Suprapubic skin (tissue), 4 donors: ENCODE measurements around the gene LIN37. TPM values are rescaled to one million over a fixed set of nuclear protein-coding genes. Genes with fewer than 3 reads are reported as not detected.

ENCODE experiments used
- DNase-seq, 2 donors: peaks; one replicate each; pipeline ENCODE4 v3.0.0-alpha.2; 2019; ENCODE audit warnings: low spot score in 2 of 2
- H3K27ac ChIP-seq: fragments of 200-600 bp; sonication (generic); one replicate; pipeline ENCODE4 v1.5.1; 2019
- H3K27me3 ChIP-seq: fragments of 200-600 bp; sonication (generic); one replicate; pipeline ENCODE4 v1.5.1; 2019
- H3K36me3 ChIP-seq: fragments of 200-600 bp; sonication (generic); one replicate; pipeline ENCODE4 v1.5.1; 2019
- H3K4me1 ChIP-seq: fragments of 200-600 bp; sonication (generic); one replicate; pipeline ENCODE4 v1.5.1; 2019
- H3K4me3 ChIP-seq: fragments of 200-600 bp; sonication (generic); one replicate; pipeline ENCODE4 v1.5.1; 2019; ENCODE audit warnings: mild to moderate bottlenecking
- H3K9me3 ChIP-seq: fragments of 200-600 bp; sonication (generic); one replicate; pipeline ENCODE4 v1.5.1; 2019
- EP300 ChIP-seq: sonication (generic); formaldehyde crosslinking; IDR thresholded peaks from one replicate; pipeline ENCODE4 v1.6.1; 2017; ENCODE audit warnings: antibody characterized with exemption
- POLR2A ChIP-seq, 2 donors: fragments of 450-650 bp; IDR thresholded peaks; one replicate each; pipeline ENCODE4 v1.6.1; 2017; ENCODE audit warnings: antibody characterized with exemption in 2 of 2, mild to moderate bottlenecking in 2 of 2, moderate library complexity in 2 of 2
- POLR2AphosphoS5 ChIP-seq, 3 donors: sonication (generic); formaldehyde crosslinking; IDR thresholded peaks; one replicate each; pipeline ENCODE4 v1.6.1; 2017; ENCODE audit warnings: antibody characterized with exemption in 3 of 3
- WGBS: methylation state at CpG from one replicate; pipeline ENCODE4 v1.1.5; 2018; 5-methylcytosine and 5-hydroxymethylcytosine counted together
- total RNA-seq, 4 donors: library from RNA; depleted of rRNA; stranded (reverse); fragments of >200 nt; gene quantifications; one replicate each; pipeline ENCODE4 v1.1.0, GENCODE V29; 2016
- TF ChIP-seq, protein P1 (sequence below), 2 donors: fragments of 200-600 bp in 1 of 2; fragments of 450-650 bp in 1 of 2; sonication (generic) in 1 of 2; IDR thresholded peaks; one replicate each; pipeline ENCODE4 v1.5.1; 2016 to 2019; ENCODE audit warnings: antibody characterized with exemption in 2 of 2, mild to moderate bottlenecking in 1 of 2, moderate library complexity in 1 of 2

The LIN37 gene
- total RNA-seq, 4 donors from 2014 or later, result 11.0 to 21.5 (median 20.0) TPM

DNA sequence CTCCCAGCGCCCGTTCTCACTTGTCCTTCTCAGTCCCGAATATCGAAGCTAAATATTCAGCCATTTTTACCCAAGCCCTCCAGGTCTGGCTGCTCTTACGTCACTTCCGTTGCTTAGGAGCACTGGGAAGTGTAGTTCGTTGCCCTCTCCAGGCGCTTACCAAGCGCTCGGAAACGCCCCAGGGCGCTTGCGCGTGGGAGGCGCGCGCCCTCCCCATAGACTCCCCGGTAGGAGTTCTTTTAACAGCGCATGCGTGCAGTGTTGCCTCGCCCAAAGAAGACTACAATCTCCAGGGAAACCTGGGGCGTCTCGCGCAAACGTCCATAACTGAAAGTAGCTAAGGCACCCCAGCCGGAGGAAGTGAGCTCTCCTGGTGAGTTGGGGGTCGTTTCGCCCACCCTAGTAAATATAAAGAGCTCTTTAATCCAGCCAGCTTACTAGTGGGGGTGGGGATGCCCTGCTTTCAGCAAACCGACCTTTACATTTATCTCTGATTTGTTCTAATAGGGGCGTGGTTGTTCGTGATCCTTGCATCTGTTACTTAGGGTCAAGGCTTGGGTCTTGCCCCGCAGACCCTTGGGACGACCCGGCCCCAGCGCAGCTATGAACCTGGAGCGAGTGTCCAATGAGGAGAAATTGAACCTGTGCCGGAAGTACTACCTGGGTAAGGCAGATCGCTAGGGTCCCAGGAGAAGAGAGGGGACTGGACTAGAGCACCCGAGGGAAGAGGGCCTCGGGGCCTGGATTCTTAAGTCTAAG, 2.9 kb upstream of the LIN37 start, which contains the start of the genes PSENEN and U2AF1L4:
PSENEN (plus strand) TSS at position 324 of the 759 bp plus-strand sequence; CDS start at position 604, 280 bp downstream.
U2AF1L4 (minus strand) TSS at position 91 of the 759 bp plus-strand sequence; CDS start at position 64, 27 bp downstream.
- H3K27me3 ChIP-seq, result no peaks in the 10 kb centered on the region
- H3K27ac ChIP-seq, result peak within 1 kb of the TSS; percentile 100
- peak; percentile 98 to 99 for DNase-seq
- H3K4me3 ChIP-seq, result peak within 1 kb of the TSS; percentile 86
- H3K36me3 ChIP-seq, result peaks cover 5% of the 10 kb centered on the region
- TF ChIP-seq POLR2AphosphoS5 (IDR thresholded peaks at IDR 0.05) (peak in 1 of 3 donors; percentile 40), EP300 (no peak), POLR2A (IDR thresholded peaks at IDR 0.05) (peak in 1 of 2 donors; percentile 22)
- TF ChIP-seq, protein P1, sequence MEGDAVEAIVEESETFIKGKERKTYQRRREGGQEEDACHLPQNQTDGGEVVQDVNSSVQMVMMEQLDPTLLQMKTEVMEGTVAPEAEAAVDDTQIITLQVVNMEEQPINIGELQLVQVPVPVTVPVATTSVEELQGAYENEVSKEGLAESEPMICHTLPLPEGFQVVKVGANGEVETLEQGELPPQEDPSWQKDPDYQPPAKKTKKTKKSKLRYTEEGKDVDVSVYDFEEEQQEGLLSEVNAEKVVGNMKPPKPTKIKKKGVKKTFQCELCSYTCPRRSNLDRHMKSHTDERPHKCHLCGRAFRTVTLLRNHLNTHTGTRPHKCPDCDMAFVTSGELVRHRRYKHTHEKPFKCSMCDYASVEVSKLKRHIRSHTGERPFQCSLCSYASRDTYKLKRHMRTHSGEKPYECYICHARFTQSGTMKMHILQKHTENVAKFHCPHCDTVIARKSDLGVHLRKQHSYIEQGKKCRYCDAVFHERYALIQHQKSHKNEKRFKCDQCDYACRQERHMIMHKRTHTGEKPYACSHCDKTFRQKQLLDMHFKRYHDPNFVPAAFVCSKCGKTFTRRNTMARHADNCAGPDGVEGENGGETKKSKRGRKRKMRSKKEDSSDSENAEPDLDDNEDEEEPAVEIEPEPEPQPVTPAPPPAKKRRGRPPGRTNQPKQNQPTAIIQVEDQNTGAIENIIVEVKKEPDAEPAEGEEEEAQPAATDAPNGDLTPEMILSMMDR (IDR thresholded peaks at IDR 0.05), result no peak
- H3K4me1 ChIP-seq, result peaks cover 51% of the 10 kb centered on the region
- no peaks in the 10 kb centered on the region for H3K9me3 ChIP-seq
- 0% methylated on average over 24 of the region's 40 CpGs for WGBS

GRCh38 chr19:35746087-35746462, 2.3 kb upstream of the LIN37 start:
- peak overlapping the region; percentile 86 for H3K4me3 ChIP-seq
- TF ChIP-seq POLR2AphosphoS5 (IDR thresholded peaks at IDR 0.05) (no peak), POLR2A (IDR thresholded peaks at IDR 0.05) (no peak), EP300 (no peak)
- TF ChIP-seq, protein P1 (IDR thresholded peaks at IDR 0.05), result no peak
- H3K4me1 ChIP-seq, result peaks cover 47% of the 10 kb centered on the region
- 12% methylated on average over 4 of the region's 4 CpGs for WGBS
- no peaks in the 10 kb centered on the region for H3K27me3 ChIP-seq
- no peaks in the 10 kb centered on the region for H3K9me3 ChIP-seq
- peaks cover 5% of the 10 kb centered on the region for H3K36me3 ChIP-seq
- DNase-seq, result no peak
- peak overlapping the region; percentile 100 for H3K27ac ChIP-seq

DNA sequence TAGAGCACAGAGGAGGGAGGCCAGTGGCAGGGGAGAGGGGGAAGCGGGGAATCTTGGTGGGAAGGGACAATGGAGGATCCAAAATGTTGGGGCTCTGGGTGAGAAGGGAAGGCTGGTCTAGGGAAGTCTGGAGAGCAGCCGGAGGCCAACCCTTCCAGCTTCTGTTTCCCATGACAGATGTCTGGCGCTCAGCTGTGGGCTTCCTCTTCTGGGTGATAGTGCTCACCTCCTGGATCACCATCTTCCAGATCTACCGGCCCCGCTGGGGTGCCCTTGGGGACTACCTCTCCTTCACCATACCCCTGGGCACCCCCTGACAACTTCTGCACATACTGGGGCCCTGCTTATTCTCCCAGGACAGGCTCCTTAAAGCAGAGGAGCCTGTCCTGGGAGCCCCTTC, 1.8 kb upstream of the LIN37 start:
- Histone ChIP-seq H3K9me3 (no peaks in the 10 kb centered on the region), H3K27me3 (no peaks in the 10 kb centered on the region), H3K27ac (no peak overlapping the region), H3K4me3 (peak overlapping the region; percentile 86), H3K4me1 (peaks cover 44% of the 10 kb centered on the region), H3K36me3 (peaks cover 5% of the 10 kb centered on the region)
- no peak for DNase-seq
- WGBS, result 74% methylated on average over 5 of the region's 5 CpGs
- TF ChIP-seq POLR2AphosphoS5 (IDR thresholded peaks at IDR 0.05), result no peak
- TF ChIP-seq POLR2A (IDR thresholded peaks at IDR 0.05), result no peak
- TF ChIP-seq, protein P1 (IDR thresholded peaks at IDR 0.05), result no peak
- no peak for TF ChIP-seq EP300

DNA sequence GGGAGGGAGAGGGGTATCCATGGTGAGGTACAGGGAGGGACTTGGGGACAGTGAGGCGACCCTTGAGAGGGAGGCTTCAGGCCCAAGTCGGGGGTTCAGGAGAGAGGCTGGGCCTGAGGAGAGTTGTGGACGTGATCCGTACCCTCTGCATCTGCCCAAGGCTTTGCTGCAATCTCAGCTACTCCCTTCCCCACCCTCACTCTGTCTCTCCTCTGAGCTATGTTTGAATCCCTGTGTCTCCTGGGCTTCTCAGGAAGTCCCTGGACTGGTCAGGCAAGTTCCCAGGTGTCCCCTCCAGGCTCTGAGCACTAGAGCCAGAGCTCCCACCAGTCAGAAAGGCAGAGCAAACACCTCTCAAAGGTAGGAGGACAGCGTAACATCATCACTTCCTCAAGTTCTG, 1.8 kb downstream of the LIN37 start:
- DNase-seq, result no peak
- Histone ChIP-seq H3K4me1 (peaks cover 40% of the 10 kb centered on the region), H3K9me3 (no peaks in the 10 kb centered on the region), H3K27ac (no peak overlapping the region), H3K27me3 (no peaks in the 10 kb centered on the region), H3K4me3 (no peak overlapping the region), H3K36me3 (peaks cover 25% of the 10 kb centered on the region)
- TF ChIP-seq, protein P1 (IDR thresholded peaks at IDR 0.05), result no peak
- no peak for TF ChIP-seq POLR2A (IDR thresholded peaks at IDR 0.05)
- no peak for TF ChIP-seq EP300
- no peak for TF ChIP-seq POLR2AphosphoS5 (IDR thresholded peaks at IDR 0.05)
- 82% methylated on average over 5 of the region's 5 CpGs for WGBS
